ENCODE results near the gene PLCB4.

Gene PLCB4

GRCh38 chr20:9230406-9230805 lies 161.5 kb downstream of the PLCB4 start:
- no peak for DNase-seq

GRCh38 chr20:9233804-9234203 lies 164.9 kb downstream of the PLCB4 start:
- DNase-seq, result no peak

- DNase-seq, result no peak
Measured at GRCh38 chr20:9235518-9235917, 166.6 kb downstream of the PLCB4 start.

- DNase-seq, result no peak
Measured at GRCh38 chr20:9236458-9236857, 167.6 kb downstream of the PLCB4 start.

GRCh38 chr20:9241232-9241692 lies 172.4 kb downstream of the PLCB4 start:
- no peak for DNase-seq

GRCh38 chr20:9241721-9242427 lies 173.0 kb downstream of the PLCB4 start:
- DNase-seq, result no peak

- no peak for DNase-seq
Measured at GRCh38 chr20:9243986-9244385, 175.1 kb downstream of the PLCB4 start.

- no peak for DNase-seq
Measured at GRCh38 chr20:9244811-9245210, 175.9 kb downstream of the PLCB4 start.

- no peak for DNase-seq
Measured at GRCh38 chr20:9246731-9247130, 177.8 kb downstream of the PLCB4 start.

- DNase-seq, result no peak
Measured at GRCh38 chr20:9250511-9250910, 181.6 kb downstream of the PLCB4 start.

- no peak for DNase-seq
Measured at GRCh38 chr20:9253006-9253539, 184.2 kb downstream of the PLCB4 start.

GRCh38 chr20:9255171-9255570 lies 186.3 kb downstream of the PLCB4 start:
- no peak for DNase-seq

GRCh38 chr20:9256393-9256792 lies 187.5 kb downstream of the PLCB4 start:
- no peak for DNase-seq

- DNase-seq, result no peak
Measured at GRCh38 chr20:9258901-9259300, 190.0 kb downstream of the PLCB4 start.

GRCh38 chr20:9260027-9260426 lies 191.1 kb downstream of the PLCB4 start:
- no peak for DNase-seq

GRCh38 chr20:9261781-9262180 lies 192.9 kb downstream of the PLCB4 start:
- no peak for DNase-seq

GRCh38 chr20:9262653-9263194 lies 193.8 kb downstream of the PLCB4 start:
- no peak for DNase-seq

GRCh38 chr20:9269280-9269971 lies 200.5 kb downstream of the PLCB4 start:
- no peak for DNase-seq

GRCh38 chr20:9270831-9271230 lies 201.9 kb downstream of the PLCB4 start:
- no peak for DNase-seq

GRCh38 chr20:9276966-9277468 lies 208.1 kb downstream of the PLCB4 start:
- no peak for DNase-seq

- no peak for DNase-seq
Measured at GRCh38 chr20:9279918-9280401, 211.1 kb downstream of the PLCB4 start.

GRCh38 chr20:9280666-9281065 lies 211.8 kb downstream of the PLCB4 start:
- no peak for DNase-seq

GRCh38 chr20:9281803-9282202 lies 212.9 kb downstream of the PLCB4 start:
- DNase-seq, result no peak

- DNase-seq, result no peak
Measured at GRCh38 chr20:9285617-9286016, 216.7 kb downstream of the PLCB4 start.

All from islet precursor cell (in vitro differentiated cells).